Retinal pigment epithelial cell (primary cell): ENCODE measurements around the gene RASGEF1C.
"Not testable (repeated sequence)": the region's sequence is repeated elsewhere in the genome, so short reads cannot be mapped to it uniquely, and the experiment has no call there.

ENCODE experiments used
- DNase-seq: peaks from one replicate; pipeline ENCODE4 v3.0.0-alpha.2; 2010; ENCODE audit warnings: low read depth
- H3K4me3 ChIP-seq: 2 replicates; pipeline ENCODE4 v1.5.1; 2011; ENCODE audit warnings: mild to moderate bottlenecking, low read length, control low read depth, moderate library complexity
- TF ChIP-seq, protein P1 (sequence below): conservative IDR thresholded peaks from 2 replicates; pipeline ENCODE4 v1.5.1; 2011; ENCODE audit warnings: low read depth, low read length, control low read depth, inconsistent platforms

The RASGEF1C gene

DNA sequence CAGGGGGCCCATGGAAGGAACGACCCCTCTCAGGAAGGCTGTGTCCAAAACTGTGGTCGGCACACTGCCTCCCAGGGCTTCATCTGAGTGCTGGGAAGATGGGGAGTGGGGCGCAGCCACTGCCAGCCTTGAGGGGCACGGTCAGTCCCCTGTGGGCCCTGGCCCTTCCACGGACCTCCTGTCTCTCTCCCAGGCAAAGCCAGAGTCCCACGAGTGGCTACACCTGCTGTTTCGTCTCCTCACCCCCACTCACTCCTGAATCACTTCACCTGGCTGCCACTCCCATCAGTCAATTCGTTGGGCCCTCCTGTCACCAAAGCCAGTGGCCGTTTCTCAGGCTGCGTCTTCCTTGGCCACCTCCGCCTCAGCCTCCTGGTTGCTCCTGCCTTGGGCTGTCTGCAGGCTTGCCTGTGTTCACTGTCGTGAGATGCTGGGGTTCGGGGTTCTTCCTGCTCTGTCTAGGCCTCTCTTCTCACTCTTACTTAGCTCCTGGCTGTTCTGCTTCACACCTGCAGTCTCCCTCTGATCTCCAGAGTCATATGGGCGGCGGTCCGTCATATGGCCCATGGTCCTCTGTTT lies 78.6 kb downstream of the RASGEF1C start:
- no peak for DNase-seq

GRCh38 chr5:180129291-180130190 lies 79.5 kb downstream of the RASGEF1C start:
- TF ChIP-seq, protein P1, sequence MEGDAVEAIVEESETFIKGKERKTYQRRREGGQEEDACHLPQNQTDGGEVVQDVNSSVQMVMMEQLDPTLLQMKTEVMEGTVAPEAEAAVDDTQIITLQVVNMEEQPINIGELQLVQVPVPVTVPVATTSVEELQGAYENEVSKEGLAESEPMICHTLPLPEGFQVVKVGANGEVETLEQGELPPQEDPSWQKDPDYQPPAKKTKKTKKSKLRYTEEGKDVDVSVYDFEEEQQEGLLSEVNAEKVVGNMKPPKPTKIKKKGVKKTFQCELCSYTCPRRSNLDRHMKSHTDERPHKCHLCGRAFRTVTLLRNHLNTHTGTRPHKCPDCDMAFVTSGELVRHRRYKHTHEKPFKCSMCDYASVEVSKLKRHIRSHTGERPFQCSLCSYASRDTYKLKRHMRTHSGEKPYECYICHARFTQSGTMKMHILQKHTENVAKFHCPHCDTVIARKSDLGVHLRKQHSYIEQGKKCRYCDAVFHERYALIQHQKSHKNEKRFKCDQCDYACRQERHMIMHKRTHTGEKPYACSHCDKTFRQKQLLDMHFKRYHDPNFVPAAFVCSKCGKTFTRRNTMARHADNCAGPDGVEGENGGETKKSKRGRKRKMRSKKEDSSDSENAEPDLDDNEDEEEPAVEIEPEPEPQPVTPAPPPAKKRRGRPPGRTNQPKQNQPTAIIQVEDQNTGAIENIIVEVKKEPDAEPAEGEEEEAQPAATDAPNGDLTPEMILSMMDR, result no peak
- no peak overlapping the region for H3K4me3 ChIP-seq
- DNase-seq, result no peak

More for the DNA sequence above, 78.6 kb downstream of the RASGEF1C start:
- H3K4me3 ChIP-seq, result no peak overlapping the region
- TF ChIP-seq, protein P1, result no peak

- TF ChIP-seq, protein P1, result no peak
- no peak for DNase-seq
- H3K4me3 ChIP-seq, result no peak overlapping the region
Observed at GRCh38 chr5:180128671-180129261, 80.2 kb downstream of the RASGEF1C start.

DNA sequence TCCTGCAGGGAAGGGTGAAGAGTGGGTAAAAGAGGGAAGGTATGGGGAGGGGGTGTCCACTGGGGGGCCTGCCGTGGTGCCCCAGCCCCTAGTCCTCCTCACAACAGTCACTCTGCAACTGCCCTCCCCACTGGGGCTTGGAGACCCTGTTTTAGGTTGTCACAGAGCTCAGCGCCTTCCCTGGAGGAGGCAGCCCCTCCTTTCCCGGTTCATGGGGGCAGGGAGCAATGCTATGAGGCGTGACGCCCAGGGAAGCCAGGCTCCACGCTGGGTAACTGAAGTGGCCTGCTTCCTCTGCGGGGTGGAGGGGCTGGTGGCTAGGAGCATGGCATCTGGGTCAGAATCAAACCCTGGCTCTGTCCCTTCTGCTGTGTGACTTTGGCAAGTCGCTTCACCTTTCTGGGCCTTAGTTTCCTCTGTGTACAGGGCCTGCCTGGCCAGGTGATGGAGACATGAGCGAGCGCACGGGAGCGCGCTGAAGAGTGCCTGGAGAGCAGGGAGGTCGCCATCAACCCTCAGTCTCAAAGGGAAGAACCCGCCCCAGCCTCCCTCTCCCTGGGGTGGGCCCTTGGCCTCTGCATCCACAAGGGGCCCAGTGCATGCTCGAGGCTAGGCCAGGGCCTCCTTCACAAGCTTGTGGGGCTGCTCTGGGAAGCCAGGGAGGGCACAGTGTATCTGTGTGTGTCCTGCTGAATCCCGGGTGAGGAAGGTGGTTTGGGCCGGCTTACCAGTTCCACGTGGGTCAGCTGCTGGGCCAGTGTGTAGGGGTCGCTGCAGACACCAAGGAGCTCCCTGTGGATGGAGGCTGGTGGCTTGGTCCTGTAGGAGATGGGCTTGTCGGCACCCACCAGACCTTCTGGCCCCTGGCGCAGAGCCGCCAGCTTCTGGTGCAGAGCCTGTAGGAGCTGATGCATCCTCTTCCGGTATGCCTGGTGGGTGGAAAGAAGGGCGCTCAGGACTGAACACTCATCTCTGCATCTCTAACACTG lies 81.0 kb downstream of the RASGEF1C start:
- H3K4me3 ChIP-seq, result no peak overlapping the region
- TF ChIP-seq, protein P1, result no peak
- DNase-seq, result no peak

- no peak overlapping the region for H3K4me3 ChIP-seq
- no peak for DNase-seq
- TF ChIP-seq, protein P1, result peak; percentile 69
Observed at GRCh38 chr5:180126716-180127681, 82.0 kb downstream of the RASGEF1C start.

DNA sequence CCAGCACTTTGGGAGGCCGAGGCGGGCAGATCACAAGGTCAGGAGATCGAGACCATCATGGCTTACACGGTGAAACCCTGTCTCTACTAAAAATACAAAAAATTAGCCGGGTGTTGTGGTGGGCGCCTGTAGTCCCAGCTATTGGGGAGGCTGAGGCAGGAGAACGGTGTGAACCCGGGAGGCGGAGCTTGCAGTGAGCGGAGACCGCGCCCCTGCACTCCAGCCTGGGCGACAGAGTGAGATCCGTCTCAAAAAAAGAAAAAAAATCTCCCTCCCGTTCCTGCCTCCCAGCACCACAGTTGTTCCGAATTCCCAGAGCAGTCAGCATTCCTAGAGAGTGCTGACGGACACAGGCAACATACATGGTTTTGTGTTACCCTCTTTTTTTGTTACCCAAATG lies 82.9 kb downstream of the RASGEF1C start:
- H3K4me3 ChIP-seq, result not testable (repeated sequence)

GRCh38 chr5:180124662-180125061 lies 84.3 kb downstream of the RASGEF1C start:
- not testable (repeated sequence) for H3K4me3 ChIP-seq, DNase-seq

More for the DNA sequence above, 82.9 kb downstream of the RASGEF1C start:
- not testable (repeated sequence) for DNase-seq
